HFF-Myc (cell line): ENCODE data around the gene CDCA4.

Experiments used
- DNase-seq: peaks from one replicate; pipeline ENCODE4 v3.0.0-alpha.2; 2011; ENCODE audit warnings: low read depth; ENCODE audit errors: extremely low read depth
- H3K4me3 ChIP-seq: replicated peaks from 2 replicates; pipeline ENCODE4 v1.5.1; 2011; ENCODE audit warnings: low read depth, mild to moderate bottlenecking, control low read depth, low read length
- CTCF ChIP-seq: IDR thresholded peaks from 2 replicates; pipeline ENCODE4 v1.5.1; 2012; ENCODE audit warnings: mild to moderate bottlenecking, low read depth, low read length, control low read depth; ENCODE audit errors: missing control alignments

CDCA4 gene

GRCh38 chr14:104964546-104964945, 56.3 kb downstream of the CDCA4 start:
- TF ChIP-seq CTCF: no peak
- H3K4me3 ChIP-seq: no peak overlapping the region
- DNase-seq: no peak
